Measurements from ENCODE around the gene WRAP53. TPM values are rescaled to one million over a fixed set of nuclear protein-coding genes. Genes with fewer than 3 reads are reported as not detected.
A peak's percentile ranks its signal among the peaks of the same experiment; 100 is the strongest.

The WRAP53 gene
- total RNA-seq, 1 donor from 2014 or later: 22.1 TPM

GRCh38 chr17:7705269-7706255, 17.3 kb downstream of the WRAP53 start:
- peak overlapping the region; percentile 57 for H3K27ac Mint-ChIP-seq
- H3K9me3 Mint-ChIP-seq: no peaks in the 10 kb centered on the region
- peak overlapping the region; percentile 91 for H3K4me3 Mint-ChIP-seq
- no peak for TF ChIP-seq CTCF (conservative IDR thresholded peaks at IDR 0.05)
- H3K4me1 Mint-ChIP-seq (ENCODE audit: unreplicated experiment): peaks cover 31% of the 10 kb centered on the region
- H3K36me3 Mint-ChIP-seq: peaks cover under 1% of the 10 kb centered on the region
- H3K27me3 Mint-ChIP-seq: peaks cover 20% of the 10 kb centered on the region
- no peak for DNase-seq (ENCODE audit: extremely low spot score, unreplicated experiment)

DNA sequence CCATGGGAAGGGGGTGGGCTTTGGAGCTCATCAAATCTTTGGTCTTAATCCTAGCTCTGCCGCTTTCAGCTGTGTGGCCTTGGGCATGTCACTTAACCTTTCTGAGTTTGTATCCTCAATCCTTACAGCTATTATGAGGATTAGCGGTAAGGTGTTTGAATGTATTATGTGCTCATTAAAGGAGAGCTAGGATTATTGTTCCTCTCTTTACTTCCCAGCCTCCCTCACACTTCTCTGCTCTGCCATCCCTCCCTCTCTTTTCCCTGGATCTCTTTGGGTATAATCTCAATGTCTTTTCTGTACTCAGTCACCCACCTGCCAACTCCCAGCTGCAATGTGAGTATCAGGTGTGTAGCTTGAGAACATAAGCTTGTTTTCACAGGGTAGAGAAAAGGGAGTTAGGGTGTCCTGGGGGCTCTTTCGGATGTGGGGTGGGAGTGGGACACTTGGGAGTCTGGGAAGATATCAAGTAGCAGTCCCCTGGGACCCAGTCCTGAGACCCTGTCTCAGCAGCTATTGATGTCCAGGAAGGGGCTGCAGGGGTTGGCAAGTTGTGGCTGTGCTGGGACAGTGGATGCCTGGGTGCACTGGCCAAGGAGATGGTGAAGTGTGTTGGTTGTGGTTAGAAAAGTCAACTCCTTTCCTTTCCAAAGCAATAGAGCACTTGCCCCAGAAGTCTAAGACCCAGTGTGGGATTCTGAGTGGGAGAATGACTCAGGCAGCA, 18.5 kb downstream of the WRAP53 start:
- Mint-ChIP-seq H3K9me3 (no peaks in the 10 kb centered on the region), H3K36me3 (peaks cover 4% of the 10 kb centered on the region), H3K27me3 (peaks cover 25% of the 10 kb centered on the region), H3K4me1 (ENCODE audit: unreplicated experiment) (peaks cover 41% of the 10 kb centered on the region), H3K27ac (no peak overlapping the region), H3K4me3 (peak overlapping the region; percentile 88)
- no peak for DNase-seq (ENCODE audit: extremely low spot score, unreplicated experiment)
- no peak for TF ChIP-seq CTCF (conservative IDR thresholded peaks at IDR 0.05)

DNA sequence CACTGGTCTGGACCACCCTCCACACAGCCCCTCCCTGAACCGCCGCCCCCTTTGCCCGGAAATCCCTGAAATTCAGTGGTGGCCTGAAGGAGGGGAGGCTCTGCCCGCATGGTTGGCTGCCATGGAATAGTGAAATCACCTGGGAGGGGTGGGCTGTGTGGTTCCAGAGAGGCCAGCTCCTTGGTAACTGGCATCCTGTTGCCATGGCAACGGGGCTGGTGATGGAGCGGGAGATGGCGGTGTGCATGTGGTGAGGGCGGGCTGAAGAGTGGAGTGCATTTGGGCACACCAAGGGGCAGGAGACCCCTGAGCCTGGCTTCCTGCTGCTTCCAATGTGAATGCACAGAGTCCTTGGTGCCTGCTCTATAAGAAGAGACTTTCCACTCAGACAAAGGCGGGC, 19.2 kb downstream of the WRAP53 start:
- H3K27ac Mint-ChIP-seq: no peak overlapping the region

DNA sequence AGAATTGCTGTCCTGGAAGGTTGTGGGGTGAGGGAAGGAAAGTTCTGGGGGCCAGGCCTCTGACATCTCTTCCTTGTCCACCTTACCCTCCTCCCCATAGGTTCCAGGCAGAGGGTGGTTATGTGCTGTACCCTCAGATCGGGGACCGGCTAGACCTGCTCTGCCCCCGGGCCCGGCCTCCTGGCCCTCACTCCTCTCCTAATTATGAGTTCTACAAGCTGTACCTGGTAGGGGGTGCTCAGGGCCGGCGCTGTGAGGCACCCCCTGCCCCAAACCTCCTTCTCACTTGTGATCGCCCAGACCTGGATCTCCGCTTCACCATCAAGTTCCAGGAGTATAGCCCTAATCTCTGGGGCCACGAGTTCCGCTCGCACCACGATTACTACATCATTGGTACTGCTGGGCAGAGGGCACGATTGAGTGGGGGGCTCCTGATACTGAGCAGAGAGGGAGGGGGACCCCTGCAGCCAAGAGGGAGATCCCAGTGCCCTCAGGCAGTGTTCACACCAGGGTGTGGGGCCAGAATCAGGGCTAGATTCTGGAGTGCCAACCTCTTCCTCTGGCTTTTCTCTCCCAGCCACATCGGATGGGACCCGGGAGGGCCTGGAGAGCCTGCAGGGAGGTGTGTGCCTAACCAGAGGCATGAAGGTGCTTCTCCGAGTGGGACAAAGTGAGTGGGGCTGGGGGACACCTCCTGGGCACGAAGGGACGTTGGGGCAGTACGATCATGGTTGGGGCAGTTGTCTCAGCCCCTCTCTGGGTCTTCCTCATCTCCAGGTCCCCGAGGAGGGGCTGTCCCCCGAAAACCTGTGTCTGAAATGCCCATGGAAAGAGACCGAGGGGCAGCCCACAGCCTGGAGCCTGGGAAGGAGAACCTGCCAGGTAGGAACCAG, 19.8 kb downstream of the WRAP53 start:
- peak overlapping the region; percentile 45 for H3K4me3 Mint-ChIP-seq
- no peak overlapping the region for H3K27ac Mint-ChIP-seq
- DNase-seq (ENCODE audit: extremely low spot score, unreplicated experiment): no peak
- H3K27me3 Mint-ChIP-seq: peaks cover 34% of the 10 kb centered on the region
- H3K36me3 Mint-ChIP-seq: peaks cover 4% of the 10 kb centered on the region
- peaks cover 47% of the 10 kb centered on the region for H3K4me1 Mint-ChIP-seq (ENCODE audit: unreplicated experiment)
- H3K9me3 Mint-ChIP-seq: no peaks in the 10 kb centered on the region
- no peak for TF ChIP-seq CTCF (conservative IDR thresholded peaks at IDR 0.05)

More for the DNA sequence above, 19.2 kb downstream of the WRAP53 start:
- Mint-ChIP-seq H3K4me3 (peak overlapping the region; percentile 88), H3K27me3 (peaks cover 29% of the 10 kb centered on the region), H3K4me1 (ENCODE audit: unreplicated experiment) (peaks cover 45% of the 10 kb centered on the region), H3K36me3 (peaks cover 4% of the 10 kb centered on the region), H3K9me3 (no peaks in the 10 kb centered on the region)
- no peak for TF ChIP-seq CTCF (conservative IDR thresholded peaks at IDR 0.05)
- DNase-seq (ENCODE audit: extremely low spot score, unreplicated experiment): no peak

DNA sequence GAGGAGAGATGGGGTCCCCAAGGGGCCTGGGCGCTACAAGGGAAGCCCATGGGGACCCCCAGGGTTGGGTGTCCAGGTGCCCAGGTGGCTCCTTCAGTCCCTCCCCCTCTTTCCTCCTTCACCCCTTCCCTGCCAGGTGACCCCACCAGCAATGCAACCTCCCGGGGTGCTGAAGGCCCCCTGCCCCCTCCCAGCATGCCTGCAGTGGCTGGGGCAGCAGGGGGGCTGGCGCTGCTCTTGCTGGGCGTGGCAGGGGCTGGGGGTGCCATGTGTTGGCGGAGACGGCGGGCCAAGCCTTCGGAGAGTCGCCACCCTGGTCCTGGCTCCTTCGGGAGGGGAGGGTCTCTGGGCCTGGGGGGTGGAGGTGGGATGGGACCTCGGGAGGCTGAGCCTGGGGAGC, 20.8 kb downstream of the WRAP53 start:
- Mint-ChIP-seq H3K36me3 (peaks cover 4% of the 10 kb centered on the region), H3K27ac (no peak overlapping the region), H3K4me3 (no peak overlapping the region), H3K9me3 (no peaks in the 10 kb centered on the region), H3K4me1 (ENCODE audit: unreplicated experiment) (peaks cover 42% of the 10 kb centered on the region), H3K27me3 (peaks cover 35% of the 10 kb centered on the region)
- DNase-seq (ENCODE audit: extremely low spot score, unreplicated experiment): no peak
- TF ChIP-seq CTCF (conservative IDR thresholded peaks at IDR 0.05): no peak
